HG02884 (cell line): ENCODE measurements around the gene MOXD1.
"Not testable (repeated sequence)": the region's sequence is repeated elsewhere in the genome, so short reads cannot be mapped to it uniquely, and the experiment has no call there.

Experiments
- ATAC-seq: cut with Tn5 transposase; IDR thresholded peaks from one replicate; pipeline ENCODE4 v1.9.1; 2021; ENCODE audit warnings: mild to moderate bottlenecking, moderate library complexity; ENCODE audit not compliant: unreplicated experiment

MOXD1 gene

DNA sequence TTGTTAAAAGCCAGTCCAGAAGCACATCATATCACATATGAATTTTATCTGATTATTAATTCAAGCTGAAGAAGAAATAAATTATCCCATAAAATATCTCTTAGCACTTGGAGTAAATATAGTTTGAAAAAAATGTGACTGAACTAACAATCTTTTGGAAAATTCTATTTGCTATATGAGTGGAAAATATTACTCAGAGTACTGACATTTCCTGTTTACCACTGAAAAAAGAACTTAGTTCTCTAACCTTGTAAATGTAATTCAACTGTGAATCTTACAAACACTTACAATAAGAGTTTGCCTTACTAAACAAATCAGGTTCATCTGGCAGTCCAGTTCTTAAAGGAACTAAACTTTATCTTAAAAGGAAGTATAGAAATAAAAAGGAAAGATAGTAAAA, 44.2 kb downstream of the MOXD1 start:
- no peak for ATAC-seq

DNA sequence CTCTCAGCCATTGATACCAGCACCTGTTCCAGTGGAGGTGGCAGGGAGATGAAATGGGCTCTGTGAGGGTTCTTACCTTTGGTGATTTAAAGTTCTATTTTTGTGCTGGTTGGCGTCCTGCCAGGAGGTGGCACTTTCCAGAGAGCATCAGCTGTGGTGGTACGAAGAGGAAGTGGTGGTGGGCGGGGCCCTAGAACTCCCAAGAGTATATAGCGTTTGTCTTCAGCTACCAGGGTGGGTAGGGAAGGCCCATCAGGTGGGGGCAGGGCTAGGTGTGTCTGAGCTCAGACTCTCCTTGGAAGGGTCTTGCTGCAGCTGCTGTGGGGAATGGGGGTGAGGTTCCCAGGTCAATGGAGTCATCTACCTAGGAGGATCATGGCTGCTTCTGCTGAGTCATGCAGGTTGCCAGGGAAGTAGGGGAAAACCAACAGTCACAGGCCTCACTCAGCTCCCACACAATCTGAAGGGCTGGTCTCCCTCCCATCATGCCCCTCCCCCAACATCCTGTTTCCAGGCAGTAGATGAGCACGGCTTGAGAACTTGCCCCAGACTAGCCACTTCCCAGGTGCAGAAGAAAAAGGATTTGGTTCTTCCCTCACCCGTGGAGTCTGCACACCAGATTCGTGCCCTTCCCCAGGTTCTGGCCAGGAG, 46.6 kb downstream of the MOXD1 start:
- ATAC-seq: no peak

DNA sequence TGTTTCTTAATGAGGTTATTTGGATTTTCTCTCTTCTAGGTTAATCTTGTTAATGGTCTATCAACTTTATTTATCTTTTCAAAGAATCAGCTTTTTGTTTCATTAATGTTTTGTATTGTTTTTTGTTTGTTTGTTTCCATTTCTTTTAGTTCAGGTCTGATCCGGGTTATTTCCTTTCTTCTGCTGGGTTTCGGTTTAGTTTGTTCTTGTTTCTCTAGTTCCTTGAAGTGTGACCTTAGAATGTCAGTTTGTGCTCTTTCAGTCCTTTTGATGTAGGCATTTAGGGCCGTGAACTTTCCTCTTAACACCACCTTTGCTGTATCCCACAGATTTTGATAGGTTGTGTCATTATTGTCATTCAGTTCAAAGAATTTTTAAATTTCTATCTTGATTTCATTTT, 49.3 kb downstream of the MOXD1 start:
- ATAC-seq: not testable (repeated sequence)

DNA sequence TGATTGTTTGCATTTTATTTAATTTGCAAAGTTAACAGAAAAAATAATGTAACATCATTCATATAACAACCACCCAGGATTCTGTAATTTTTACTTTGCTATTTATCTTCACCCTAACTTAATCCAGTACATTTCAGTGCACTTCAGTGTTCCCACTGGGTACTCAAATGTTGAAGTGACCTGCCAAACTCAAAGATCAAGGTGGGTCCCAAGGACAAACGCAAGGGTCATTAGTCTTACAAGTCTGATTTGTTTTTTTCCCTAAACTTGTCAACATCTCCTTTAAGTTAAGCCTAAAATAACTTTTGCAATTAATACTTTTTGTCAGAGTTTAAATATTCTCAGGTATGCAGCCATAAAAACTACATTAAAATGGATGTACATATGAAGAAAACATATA, 53.0 kb downstream of the MOXD1 start:
- no peak for ATAC-seq

DNA sequence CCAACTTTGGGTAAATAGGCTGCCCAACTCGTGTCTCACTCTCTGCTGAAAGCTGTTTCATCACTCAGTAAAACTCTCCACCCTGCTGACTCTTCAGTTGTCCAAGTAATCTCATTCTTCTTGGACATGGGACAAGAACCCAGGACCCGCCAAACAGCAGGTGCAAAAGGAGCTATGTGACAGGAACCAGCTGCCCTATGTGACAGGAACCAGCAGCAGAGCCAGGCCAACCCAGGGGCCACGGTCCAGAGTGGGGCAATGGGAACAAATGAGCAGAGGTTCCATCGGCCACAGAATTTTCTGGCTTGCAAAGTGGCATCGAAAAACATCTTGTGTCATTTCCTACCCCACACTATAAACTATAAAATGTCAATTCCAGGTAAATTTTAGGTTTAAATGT, 56.5 kb downstream of the MOXD1 start:
- ATAC-seq: no peak

DNA sequence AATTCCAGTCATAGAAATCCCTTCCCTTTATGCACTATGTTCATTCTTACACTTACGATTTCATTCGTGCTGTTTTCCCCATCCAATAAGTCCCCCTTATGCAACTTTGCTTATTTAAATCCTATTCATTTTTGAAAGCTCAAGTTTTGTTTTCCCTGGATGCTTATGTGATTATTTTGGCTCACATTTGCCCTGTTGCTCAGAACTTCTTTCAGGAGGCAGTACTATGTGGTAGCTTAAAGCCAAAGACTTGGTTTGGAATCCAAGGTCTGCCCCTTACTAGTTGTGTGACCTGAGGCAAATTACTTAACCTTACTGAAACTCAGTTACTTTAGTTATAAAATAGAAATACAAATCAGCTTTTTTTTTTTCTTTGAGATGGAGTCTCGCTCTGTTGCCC, 59.6 kb downstream of the MOXD1 start:
- no peak for ATAC-seq

DNA sequence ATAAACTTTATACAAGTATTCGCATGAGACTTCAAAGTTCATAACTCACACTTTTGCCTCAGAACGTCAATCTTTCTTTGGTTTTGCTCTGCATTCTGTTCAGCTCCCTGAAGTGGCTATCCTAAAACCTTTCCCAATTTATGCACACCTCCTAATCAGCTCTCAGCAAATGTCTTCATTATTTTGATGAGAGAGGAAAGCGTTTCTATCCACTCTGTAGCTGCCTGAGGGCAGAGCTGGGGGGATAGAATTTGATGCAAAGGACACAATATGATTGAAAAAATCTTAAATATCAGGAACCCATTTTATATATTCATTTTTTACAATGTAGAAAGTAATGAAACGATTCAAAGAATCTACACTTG, 66.8 kb downstream of the MOXD1 start:
- ATAC-seq: no peak

DNA sequence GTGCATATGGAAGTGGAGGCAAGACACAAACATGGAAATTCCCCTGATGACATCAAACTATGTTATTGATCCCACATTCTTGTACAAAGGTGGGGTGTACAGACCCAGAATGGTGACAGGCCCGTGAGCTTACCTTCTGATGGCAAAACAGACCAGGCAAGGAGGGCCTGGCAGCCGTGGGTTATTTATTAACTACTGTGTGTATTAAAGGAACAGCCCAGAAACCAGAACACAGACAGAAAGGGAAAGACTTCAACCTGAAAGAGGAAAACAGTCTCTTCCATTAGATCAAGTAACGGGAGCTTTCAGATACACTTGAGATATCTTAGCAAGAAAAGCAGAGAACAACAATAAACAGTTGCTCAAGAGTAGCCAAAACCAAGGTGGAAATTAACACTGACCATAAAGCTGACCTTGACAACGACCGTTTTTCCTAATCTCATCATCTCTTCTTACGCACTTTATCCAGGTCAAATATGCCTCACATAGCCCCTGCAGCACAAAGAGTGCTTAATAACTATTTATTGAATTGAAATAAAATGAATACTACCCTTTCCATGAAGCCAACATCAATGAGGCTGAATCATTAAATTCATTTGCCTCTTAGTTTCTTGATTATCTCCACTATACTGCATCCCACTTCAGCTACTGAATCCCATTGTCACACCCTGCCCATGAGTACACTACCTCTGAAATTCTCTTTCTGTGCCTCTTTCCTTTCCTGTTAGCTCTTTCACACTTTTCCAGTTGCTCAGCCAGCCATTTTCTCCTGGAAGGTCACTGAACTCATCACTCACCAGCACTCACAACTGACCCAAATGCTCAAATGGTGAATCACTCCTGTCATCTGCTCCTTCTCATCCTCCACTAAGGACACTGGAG, 67.4 kb downstream of the MOXD1 start:
- no peak for ATAC-seq

DNA sequence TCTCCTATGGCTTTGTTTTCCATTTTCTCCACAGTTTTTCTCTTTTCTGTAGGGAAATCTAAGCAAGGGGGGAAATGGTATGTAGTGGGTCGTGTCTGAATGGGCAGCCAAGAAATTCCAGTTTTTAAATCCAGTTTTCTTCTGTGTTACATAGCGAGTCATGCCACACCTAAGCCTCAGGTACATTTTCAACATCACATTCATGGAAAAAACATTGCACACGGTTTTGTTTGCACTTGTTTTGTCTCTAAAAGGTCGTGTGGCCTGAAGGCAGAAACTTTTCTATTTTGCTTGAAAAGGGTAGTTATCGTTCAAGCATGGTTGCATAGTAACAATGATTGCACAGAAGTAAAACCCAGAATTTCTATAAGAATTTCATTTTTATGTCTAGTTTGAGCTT, 70.5 kb downstream of the MOXD1 start:
- ATAC-seq: no peak

DNA sequence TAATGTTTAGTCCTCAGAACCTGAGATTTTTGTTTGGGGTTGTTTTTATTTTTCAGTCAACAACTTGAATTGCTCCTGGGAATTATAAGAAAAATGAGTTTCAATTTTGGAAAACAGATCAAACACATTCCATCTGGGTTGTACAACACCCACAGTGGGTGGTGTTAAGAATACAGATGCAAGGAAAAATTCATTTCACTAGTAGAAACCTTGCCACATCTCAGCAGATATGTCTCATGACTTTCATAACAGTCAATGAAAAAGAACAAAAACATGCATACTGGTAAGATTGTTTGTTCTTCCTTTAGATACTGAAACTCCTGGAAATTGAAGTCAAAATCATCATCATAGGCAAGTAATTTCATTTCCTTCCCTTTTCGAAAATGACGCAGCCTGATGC, 78.9 kb downstream of the MOXD1 start:
- no peak for ATAC-seq

DNA sequence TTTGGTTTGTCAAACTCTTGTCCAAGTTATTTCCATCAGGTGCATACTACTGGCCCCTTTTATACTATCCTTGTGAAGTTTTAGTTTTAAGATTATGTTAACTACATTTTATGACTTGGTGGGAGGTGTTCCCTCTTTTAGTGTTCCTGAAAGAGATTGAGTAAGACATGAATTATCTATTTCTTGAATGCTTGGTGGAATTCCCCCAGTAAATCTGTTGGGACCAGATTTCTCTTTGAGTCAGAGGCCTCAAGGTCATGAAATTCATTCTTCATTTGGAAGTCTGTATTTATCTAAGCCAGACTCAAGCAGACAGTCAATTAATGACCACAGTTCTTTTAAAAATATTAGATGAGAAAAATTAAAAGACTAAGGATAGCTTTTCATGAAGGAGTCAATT, 81.3 kb downstream of the MOXD1 start:
- no peak for ATAC-seq

DNA sequence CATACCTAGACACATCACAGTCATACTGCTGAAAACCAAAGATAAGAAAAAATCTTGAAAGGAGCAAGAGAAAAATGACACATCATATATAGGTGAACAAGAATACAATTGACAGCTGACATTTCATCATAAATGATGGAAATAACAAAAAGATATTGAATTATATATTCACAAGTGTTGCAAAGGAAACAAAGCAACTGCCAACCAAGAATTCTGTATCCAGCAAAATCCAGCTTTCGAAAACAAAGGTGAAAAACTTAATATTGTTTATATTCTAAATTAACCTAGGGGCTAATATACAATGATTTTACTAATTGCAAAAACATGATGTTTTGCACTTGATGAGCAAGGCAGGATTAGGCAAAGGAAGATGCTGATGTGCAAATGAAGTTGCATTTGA, 84.3 kb downstream of the MOXD1 start:
- ATAC-seq: no peak

DNA sequence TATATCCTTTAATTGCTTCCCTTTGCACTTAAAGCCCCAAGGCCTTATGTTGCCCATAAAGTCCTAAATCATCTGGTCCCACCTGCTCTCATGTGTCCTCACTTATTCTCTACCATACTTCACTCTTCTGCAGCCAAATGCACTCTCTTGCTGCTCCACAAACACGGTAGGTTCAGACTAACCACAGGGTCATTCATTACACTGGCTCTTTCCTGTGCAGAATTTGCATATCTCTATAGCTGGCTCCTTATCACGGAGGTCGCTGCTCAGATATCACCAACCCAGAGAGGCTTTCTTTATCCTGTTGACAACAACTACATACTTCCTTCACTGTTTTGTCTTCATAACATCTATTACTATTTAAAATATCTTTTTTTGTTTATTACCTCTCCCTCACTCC, 86.8 kb downstream of the MOXD1 start:
- no peak for ATAC-seq

DNA sequence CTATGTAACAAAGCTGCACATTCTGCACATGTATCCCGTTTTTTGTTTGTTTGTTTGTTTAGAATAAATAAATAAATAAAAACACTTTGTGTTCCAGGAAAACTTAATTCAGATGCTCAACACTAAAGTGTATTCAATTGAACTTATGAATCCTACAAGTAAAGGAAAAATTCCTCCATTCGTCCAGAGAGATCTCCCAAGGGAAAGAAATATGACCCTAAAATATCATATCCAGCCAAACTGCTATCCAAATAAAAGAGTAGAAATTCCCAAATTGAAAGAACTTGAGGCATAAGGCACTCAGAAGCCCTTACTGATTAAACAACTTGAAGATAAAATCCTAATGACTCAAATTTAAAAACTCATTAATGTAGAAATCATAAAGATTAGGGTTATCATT, 90.4 kb downstream of the MOXD1 start:
- no peak for ATAC-seq

DNA sequence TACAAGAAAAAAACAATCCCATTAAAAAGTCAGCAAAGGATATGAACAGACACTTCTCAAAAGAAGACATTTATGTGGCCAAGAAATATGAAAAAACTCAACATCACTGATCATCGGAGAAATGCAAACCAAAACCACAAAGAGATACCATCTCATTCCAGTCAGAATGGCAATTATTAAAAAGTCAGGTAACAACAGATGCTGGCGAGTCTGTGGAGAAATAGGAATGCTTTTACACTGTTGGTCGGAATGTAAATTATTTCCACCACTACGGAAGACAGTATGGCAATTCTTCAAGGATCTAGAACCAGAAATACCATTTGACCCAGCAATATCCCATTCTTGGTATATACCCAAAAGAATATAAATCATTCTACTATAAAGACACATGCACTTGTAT, 91.1 kb downstream of the MOXD1 start:
- ATAC-seq: not testable (repeated sequence)

DNA sequence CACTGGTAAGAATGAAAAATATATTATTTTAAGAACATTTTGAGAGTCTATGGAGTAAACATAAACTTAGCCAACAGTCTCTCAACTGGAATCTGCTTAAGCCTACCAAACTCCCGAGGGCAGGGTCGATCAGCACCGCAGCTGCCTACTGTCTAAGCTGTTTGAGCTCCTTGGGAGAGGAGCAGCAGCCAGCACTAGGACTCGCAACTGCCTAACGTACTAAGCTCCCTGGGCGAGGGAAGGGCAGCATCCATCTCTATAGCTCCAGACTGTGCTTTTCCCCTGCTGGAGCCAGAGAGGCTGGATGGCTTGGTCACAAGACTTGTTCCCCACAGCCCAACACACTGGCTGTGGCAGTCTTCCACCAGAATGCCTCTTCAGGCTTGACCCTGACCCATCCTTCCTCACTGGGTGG, 96.4 kb downstream of the MOXD1 start:
- ATAC-seq: no peak

DNA sequence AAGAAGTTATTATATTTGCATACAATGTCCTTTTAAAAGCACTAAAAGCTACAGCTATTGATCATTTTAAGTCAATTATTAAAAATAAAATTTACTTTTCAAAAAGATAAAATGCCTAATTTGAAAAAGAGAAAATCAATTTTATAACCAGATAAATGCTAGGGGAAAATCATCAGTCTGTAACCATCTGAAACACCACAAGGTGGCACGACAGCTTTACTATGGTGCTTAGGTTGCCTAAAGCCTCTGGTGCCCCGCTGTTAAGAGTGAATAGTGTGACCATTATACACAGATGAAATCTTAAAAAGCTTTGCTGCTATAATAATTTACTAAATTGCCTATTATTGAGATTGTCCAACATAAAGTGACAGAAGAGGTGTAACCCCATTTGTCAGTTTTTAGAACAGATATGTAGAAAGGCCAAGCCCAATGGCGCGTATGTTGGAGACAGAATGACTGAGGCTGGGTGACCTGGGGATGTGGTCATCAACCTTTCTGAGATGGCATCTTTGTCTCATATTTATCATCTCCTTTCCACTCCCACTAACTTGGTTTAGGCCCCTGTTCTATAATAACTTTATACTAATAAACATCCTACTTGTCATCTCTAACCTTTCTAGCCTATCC, 100.8 kb downstream of the MOXD1 start:
- ATAC-seq: peak; percentile 83

DNA sequence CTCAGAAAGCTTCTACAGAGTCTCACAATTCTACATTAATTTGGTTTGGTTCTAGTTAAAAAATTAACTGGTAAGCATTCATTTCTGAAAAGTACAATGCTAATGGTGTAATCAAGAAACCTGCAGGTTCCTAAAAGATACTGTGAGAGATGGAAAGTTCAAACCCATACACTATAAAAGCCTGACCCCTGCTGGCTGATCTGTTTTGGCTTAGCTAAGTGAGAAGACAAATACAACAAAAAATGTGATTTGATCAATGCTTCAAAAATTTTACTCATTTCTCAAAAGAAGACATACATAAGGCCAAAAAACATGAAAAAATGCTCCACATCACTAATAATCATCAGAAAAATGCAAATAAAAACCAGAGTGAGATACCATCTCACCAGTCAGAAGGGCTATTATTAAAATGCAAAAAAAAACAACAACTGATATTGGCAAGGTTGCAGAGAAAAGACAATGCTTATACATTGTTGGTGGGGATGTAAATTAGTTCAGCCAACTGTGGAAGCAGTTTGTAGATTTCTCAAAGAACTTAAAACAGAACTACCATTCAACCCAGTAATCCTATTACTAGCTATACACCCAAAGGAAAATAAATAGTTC, 102.8 kb downstream of the MOXD1 start:
- ATAC-seq: peak; percentile 67

DNA sequence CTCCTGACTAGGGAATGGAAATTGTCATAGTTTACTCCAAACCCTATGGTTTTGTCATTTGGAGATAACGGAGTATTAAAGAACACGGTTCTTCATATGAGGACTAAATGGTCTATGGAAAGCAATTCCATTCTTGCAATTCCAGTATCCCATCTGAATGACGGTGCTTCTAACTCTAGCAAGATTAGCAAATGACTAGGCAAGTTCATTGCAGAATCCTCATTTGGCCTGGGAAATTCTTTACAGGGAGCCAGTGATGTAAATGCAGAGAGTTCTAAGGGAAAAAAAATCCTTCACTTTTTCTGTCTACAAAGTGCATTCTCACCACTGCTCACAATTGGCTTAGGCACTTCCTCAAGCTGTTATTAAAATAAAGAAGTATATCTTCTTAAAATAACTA, 111.5 kb downstream of the MOXD1 start:
- ATAC-seq: no peak

DNA sequence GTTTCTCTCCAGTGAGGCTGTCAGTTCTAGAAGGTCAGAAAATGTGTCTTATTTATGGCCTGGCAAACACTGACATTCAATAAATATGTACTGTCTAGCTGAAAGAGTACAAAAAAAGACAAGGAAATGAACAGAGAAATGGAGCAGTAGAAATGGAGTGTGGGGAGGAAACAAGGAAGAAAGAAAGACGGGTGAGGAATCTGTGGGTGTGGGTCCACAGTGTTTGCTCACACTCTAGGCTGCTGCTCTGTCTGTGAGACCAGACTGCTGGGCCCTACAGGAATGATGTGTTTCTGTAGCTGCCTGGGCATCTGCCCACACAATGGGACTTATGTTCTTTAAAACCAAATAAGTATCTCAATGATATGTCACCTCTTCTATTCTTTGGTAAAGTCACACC, 114.2 kb downstream of the MOXD1 start:
- ATAC-seq: no peak

DNA sequence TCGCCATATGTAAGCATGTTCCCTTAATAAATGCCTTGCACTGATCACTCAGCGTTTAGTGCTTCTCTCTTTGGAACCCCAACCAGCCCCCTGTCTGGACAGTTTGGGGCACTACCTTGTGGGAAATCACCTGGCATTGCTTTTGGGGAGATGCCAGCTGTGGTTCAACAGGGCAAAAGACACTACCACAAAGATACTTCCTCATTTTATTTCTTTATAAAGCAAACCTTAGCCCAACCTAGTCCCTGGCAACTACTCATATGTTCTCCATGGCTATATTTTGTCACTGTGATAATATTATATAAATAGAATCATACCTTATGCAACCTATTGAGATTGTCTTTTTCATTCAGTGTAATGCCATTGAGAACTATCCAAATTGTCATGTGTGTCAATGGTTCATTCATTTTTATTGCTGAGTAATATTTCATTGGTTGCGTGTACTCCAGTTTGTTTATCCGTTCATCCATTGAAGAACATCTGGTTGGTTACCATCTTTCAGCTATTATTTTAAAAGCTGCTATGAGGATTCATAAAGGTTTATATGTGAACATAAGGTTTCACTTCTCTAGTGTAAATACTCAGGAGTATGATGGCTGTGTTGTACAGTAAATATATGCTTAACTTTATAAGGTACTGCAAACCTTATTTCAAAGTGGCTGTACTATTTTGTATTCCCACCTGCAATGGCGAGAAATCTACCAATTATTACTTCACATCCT, 114.8 kb downstream of the MOXD1 start:
- no peak for ATAC-seq
